HepG2 (cell line): Measurements from ENCODE around the gene HBE1.

ENCODE experiments used
- KDM1A ChIP-seq: IDR thresholded peaks from 2 replicates; pipeline ENCODE4 v1.6.1; 2016; ENCODE audit warnings: missing compliant biosample characterization
- TF ChIP-seq, protein P1 (sequence below): sonication (generic); formaldehyde crosslinking; IDR thresholded peaks from 2 replicates; pipeline ENCODE4 v1.8.1; 2023; ENCODE audit warnings: missing genetic modification reagents, inconsistent platforms, borderline replicate concordance

DNA sequence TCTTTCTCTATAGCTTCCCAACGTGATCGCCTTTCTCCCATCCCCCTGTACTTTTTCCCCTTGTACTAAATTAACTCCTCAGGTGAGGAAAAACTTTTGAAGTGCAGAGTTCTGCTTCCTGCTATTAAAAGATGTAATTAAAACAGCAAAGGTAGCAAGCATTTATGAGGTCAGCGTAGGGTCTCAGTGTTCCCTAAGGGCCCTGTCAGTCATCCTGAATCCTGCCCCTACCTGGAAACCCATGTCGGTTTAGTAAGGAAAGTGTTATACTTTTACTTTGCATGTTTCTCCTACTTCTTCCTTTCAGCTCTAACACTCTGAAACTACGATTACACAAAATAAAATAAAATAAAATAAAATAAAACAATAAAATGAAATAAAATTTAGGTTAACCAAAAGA lies 41.6 kb downstream of the HBE1 start:
- TF ChIP-seq KDM1A (CRISPR knock-in tag) = no peak
- TF ChIP-seq, protein P1, sequence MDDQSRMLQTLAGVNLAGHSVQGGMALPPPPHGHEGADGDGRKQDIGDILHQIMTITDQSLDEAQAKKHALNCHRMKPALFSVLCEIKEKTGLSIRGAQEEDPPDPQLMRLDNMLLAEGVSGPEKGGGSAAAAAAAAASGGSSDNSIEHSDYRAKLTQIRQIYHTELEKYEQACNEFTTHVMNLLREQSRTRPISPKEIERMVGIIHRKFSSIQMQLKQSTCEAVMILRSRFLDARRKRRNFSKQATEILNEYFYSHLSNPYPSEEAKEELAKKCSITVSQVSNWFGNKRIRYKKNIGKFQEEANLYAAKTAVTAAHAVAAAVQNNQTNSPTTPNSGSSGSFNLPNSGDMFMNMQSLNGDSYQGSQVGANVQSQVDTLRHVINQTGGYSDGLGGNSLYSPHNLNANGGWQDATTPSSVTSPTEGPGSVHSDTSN (CRISPR knock-in tag) = no peak
